ENCODE data around the gene ERBB4. TPM values are rescaled to one million over a fixed set of nuclear protein-coding genes. Genes with fewer than 3 reads are reported as not detected.

Gene ERBB4
- polyA plus RNA-seq, 1 of the 3 experiments (the other 2 are of a cell fraction) = 0.05 TPM

DNA sequence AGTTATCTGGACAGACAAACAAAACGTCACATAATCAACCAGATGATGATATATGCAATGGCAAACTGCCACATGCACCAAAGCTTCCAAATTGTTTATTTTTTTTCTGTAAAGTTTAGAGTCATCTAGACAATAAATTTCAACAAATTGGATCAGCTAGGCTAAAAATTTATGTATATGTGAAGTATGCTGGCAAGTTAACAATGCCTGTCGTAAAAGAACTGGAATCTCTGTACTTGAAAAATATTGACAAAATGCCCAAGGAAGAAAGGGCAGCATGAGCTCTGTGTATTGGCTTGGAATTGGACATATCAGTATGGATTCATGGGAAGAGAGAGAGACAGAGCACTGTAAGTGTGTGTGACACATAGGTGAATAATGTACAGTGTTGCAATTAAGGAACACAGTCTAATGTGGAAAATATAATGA lies 309.8 kb downstream of the ERBB4 start:
- H3K36me3 ChIP-seq (replicated peaks in 1 of 2; ENCODE audit: control insufficient read depth in 1 of 2, insufficient read depth in 2 of 2, low read length in 1 of 2) = no peaks in the 10 kb centered on the region
- no peak overlapping the region for H3K9ac ChIP-seq
- 59% methylated on average over 2 of the region's 2 CpGs for WGBS (ENCODE audit: low lambda C conversion rate)
- H3K27me3 ChIP-seq (ENCODE audit: insufficient read depth) = no peaks in the 10 kb centered on the region
- H3K9me2 ChIP-seq = no peaks in the 10 kb centered on the region
- H3K4me1 ChIP-seq (ENCODE audit: control insufficient read depth in 1 of 2, insufficient read depth in 2 of 2, low read depth in 1 of 2, low read length in 1 of 2) = peaks cover 4 to 11% of the 10 kb centered on the region in 2 experiments; a peak in 3 of 4 replicates
- no peak overlapping the region for H3K4me3 ChIP-seq (ENCODE audit: low read depth in 2 of 2, low read length in 1 of 2)
- ChIA-PET POLR2A (no interaction called here), CTCF (no interaction called here)
- no peak overlapping the region for H3K4me2 ChIP-seq
- TF ChIP-seq, protein P1, sequence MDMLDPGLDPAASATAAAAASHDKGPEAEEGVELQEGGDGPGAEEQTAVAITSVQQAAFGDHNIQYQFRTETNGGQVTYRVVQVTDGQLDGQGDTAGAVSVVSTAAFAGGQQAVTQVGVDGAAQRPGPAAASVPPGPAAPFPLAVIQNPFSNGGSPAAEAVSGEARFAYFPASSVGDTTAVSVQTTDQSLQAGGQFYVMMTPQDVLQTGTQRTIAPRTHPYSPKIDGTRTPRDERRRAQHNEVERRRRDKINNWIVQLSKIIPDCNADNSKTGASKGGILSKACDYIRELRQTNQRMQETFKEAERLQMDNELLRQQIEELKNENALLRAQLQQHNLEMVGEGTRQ (IDR thresholded peaks at IDR 0.05; ENCODE audit: borderline replicate concordance, low read depth, low read length) = no peak
- TF ChIP-seq EZH2phosphoT487 (IDR thresholded peaks at IDR 0.05; ENCODE audit: borderline replicate concordance, low read depth) (no peak), ELF1 (IDR thresholded peaks at IDR 0.05) (no peak), FOXM1 (IDR thresholded peaks at IDR 0.05; ENCODE audit: low read depth) (no peak), RFX5 (IDR thresholded peaks at IDR 0.05; ENCODE audit: low read length) (no peak), POLR2AphosphoS5 (IDR thresholded peaks at IDR 0.05; ENCODE audit: low read depth, low read length) (no peak), RCOR1 (IDR thresholded peaks at IDR 0.05; ENCODE audit: low read length) (no peak), USF1 (IDR thresholded peaks at IDR 0.05; ENCODE audit: borderline replicate concordance, low read depth) (no peak), RAD21 (IDR thresholded peaks at IDR 0.05; ENCODE audit: low read length) (no peak), MXI1 (IDR thresholded peaks at IDR 0.05; ENCODE audit: low read depth, low read length) (no peak), ZBTB33 (IDR thresholded peaks at IDR 0.05; ENCODE audit: borderline replicate concordance, low read depth) (no peak), NFIC (IDR thresholded peaks at IDR 0.05; ENCODE audit: borderline replicate concordance) (no peak), TCF12 (IDR thresholded peaks at IDR 0.05) (no peak), RXRA (IDR thresholded peaks at IDR 0.05; ENCODE audit: borderline replicate concordance, low read depth) (no peak), TAF1 (IDR thresholded peaks at IDR 0.05; ENCODE audit: borderline replicate concordance, low read depth, low read length) (no peak), PBX3 (IDR thresholded peaks at IDR 0.05) (no peak), TEAD4 (IDR thresholded peaks at IDR 0.05; ENCODE audit: borderline replicate concordance, insufficient read depth) (no peak)
- TF ChIP-seq, protein P2, sequence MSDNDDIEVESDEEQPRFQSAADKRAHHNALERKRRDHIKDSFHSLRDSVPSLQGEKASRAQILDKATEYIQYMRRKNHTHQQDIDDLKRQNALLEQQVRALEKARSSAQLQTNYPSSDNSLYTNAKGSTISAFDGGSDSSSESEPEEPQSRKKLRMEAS (IDR thresholded peaks at IDR 0.05; ENCODE audit: low read depth) = no peak
- TF ChIP-seq, protein P3, sequence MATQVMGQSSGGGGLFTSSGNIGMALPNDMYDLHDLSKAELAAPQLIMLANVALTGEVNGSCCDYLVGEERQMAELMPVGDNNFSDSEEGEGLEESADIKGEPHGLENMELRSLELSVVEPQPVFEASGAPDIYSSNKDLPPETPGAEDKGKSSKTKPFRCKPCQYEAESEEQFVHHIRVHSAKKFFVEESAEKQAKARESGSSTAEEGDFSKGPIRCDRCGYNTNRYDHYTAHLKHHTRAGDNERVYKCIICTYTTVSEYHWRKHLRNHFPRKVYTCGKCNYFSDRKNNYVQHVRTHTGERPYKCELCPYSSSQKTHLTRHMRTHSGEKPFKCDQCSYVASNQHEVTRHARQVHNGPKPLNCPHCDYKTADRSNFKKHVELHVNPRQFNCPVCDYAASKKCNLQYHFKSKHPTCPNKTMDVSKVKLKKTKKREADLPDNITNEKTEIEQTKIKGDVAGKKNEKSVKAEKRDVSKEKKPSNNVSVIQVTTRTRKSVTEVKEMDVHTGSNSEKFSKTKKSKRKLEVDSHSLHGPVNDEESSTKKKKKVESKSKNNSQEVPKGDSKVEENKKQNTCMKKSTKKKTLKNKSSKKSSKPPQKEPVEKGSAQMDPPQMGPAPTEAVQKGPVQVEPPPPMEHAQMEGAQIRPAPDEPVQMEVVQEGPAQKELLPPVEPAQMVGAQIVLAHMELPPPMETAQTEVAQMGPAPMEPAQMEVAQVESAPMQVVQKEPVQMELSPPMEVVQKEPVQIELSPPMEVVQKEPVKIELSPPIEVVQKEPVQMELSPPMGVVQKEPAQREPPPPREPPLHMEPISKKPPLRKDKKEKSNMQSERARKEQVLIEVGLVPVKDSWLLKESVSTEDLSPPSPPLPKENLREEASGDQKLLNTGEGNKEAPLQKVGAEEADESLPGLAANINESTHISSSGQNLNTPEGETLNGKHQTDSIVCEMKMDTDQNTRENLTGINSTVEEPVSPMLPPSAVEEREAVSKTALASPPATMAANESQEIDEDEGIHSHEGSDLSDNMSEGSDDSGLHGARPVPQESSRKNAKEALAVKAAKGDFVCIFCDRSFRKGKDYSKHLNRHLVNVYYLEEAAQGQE (IDR thresholded peaks at IDR 0.05; ENCODE audit: low read depth, low read length) = no peak
- no peaks in the 10 kb centered on the region for H3F3A ChIP-seq (replicated peaks; ENCODE audit: insufficient read depth)
- no peak overlapping the region for H3K27ac ChIP-seq (ENCODE audit: low read depth in 2 of 2, low read length in 1 of 2)
- no peak for DNase-seq
- no peaks in the 10 kb centered on the region for H3K79me2 ChIP-seq (ENCODE audit: insufficient read depth)
- H2AFZ ChIP-seq (ENCODE audit: low read depth) = no peak overlapping the region
- H3K9me3 ChIP-seq = no peaks in the 10 kb centered on the region
- no peaks in the 10 kb centered on the region for H4K20me1 ChIP-seq (ENCODE audit: insufficient read depth)

Data from SK-N-SH (cell line).